Keratinocyte (primary cell): ENCODE results near the gene FOXE1. TPM values are rescaled to one million over a fixed set of nuclear protein-coding genes. Genes with fewer than 3 reads are reported as not detected.

Experiments used
- DNase-seq: peaks from one replicate; pipeline ENCODE4 v3.0.0-alpha.2; 2011; ENCODE audit warnings: low read depth, missing footprints, low spot score
- FAIRE-seq: peaks from 2 replicates; lab custom pipeline; 2011; peaks lifted over from hg19 to GRCh38; lab: Jason Lieb, UNC
- H2AFZ ChIP-seq: 2 replicates; pipeline ENCODE4 v1.6.0; 2012; ENCODE audit warnings: low read length, control low read depth, inconsistent platforms; ENCODE audit not compliant: control insufficient read depth
- H3K27ac ChIP-seq: 2 replicates; pipeline ENCODE4 v1.5.1; 2011; ENCODE audit warnings: low read length; ENCODE audit not compliant: control insufficient read depth, insufficient read depth
- H3K27me3 ChIP-seq: 3 replicates; pipeline ENCODE4 v1.6.0; 2011; ENCODE audit warnings: low read length; ENCODE audit not compliant: control insufficient read depth, insufficient read depth; ENCODE audit errors: extremely low read depth
- H3K36me3 ChIP-seq, 2 experiments: 2 replicates in 1 of 2; 3 replicates in 1 of 2; pipeline ENCODE4 v1.5.1; 2011; ENCODE audit warnings: low read length in 2 of 2, mild to moderate bottlenecking in 1 of 2; ENCODE audit not compliant: control insufficient read depth in 2 of 2, insufficient read depth in 2 of 2; ENCODE audit errors: extremely low read depth in 1 of 2
- H3K4me1 ChIP-seq: 3 replicates; pipeline ENCODE4 v1.5.1; 2011; ENCODE audit warnings: low read length; ENCODE audit not compliant: control insufficient read depth, insufficient read depth; ENCODE audit errors: extremely low read depth
- H3K4me2 ChIP-seq: 3 replicates; pipeline ENCODE4 v1.6.0; 2011; ENCODE audit warnings: low read depth, low read length; ENCODE audit not compliant: control insufficient read depth, insufficient read depth; ENCODE audit errors: extremely low read depth
- H3K4me3 ChIP-seq, 3 experiments: fragments of 200-600 bp in 1 of 3; sonication (generic) in 1 of 3; 2 replicates in 2 of 3; 3 replicates in 1 of 3; pipeline ENCODE4 v1.5.1; 2011 to 2016; ENCODE audit warnings: low read length in 3 of 3, mild to moderate bottlenecking in 3 of 3, control low read depth in 2 of 3, inconsistent platforms in 1 of 3, low read depth in 1 of 3, mixed read lengths in 1 of 3, mixed run types in 1 of 3, moderate library complexity in 1 of 3; ENCODE audit not compliant: control insufficient read depth in 2 of 3, insufficient read depth in 2 of 3; ENCODE audit errors: extremely low read depth in 1 of 3
- H3K79me2 ChIP-seq: 2 replicates; pipeline ENCODE4 v1.6.0; 2012; ENCODE audit warnings: low read length; ENCODE audit not compliant: control insufficient read depth, insufficient read depth
- H3K9ac ChIP-seq: 3 replicates; pipeline ENCODE4 v1.6.0; 2011; ENCODE audit warnings: low read length; ENCODE audit not compliant: control insufficient read depth, insufficient read depth; ENCODE audit errors: extremely low read depth
- H3K9me1 ChIP-seq: 3 replicates; pipeline ENCODE4 v1.6.0; 2011; ENCODE audit warnings: low read length; ENCODE audit not compliant: control insufficient read depth, insufficient read depth; ENCODE audit errors: extremely low read depth
- H3K9me3 ChIP-seq: 2 replicates; pipeline ENCODE4 v1.5.1; 2012; ENCODE audit warnings: low read depth, low read length; ENCODE audit not compliant: control insufficient read depth
- H4K20me1 ChIP-seq: 3 replicates; pipeline ENCODE4 v1.6.0; 2011; ENCODE audit warnings: low read length; ENCODE audit not compliant: control insufficient read depth, insufficient read depth; ENCODE audit errors: extremely low read depth
- CTCF ChIP-seq, 3 experiments: IDR thresholded peaks in 1 of 3; conservative IDR thresholded peaks in 1 of 3; optimal IDR thresholded peaks in 1 of 3; 2 replicates in 2 of 3; 3 replicates in 1 of 3; pipeline versions ENCODE3 to v1.5.1; 2011; ENCODE audit warnings: low read length in 3 of 3, mild to moderate bottlenecking in 3 of 3, moderate library complexity in 2 of 3, control low read depth in 1 of 3, inconsistent platforms in 1 of 3; ENCODE audit not compliant: insufficient read depth in 2 of 3; ENCODE audit errors: extremely low read depth in 1 of 3
- EZH2 ChIP-seq: IDR thresholded peaks from one replicate; pipeline ENCODE4 v1.6.1; 2012; ENCODE audit warnings: inconsistent platforms, mild to moderate bottlenecking, low read length, moderate library complexity
- dilution Hi-C: fragments of 300-500 bp; cut with MboI; formaldehyde crosslinking; loops from one replicate; pipeline ENCODE4 v1.7.0; 2020; ENCODE audit warnings: low sequenced_read_pairs; ENCODE audit not compliant: extremely low pct_ligation_motif_present
- polyA plus RNA-seq, 5 experiments: library from polyadenylated mRNA; depleted of rRNA in 3 of 5; stranded (reverse) in 3 of 5; stranded (forward) in 1 of 5; unstranded in 1 of 5; fragments of >200 nt; gene quantifications; 1 replicate in 1 of 5; 2 replicates in 3 of 5; 3 replicates in 1 of 5; pipeline versions ENCODE4 v1.2.1 to v1.2.3, GENCODE V29; 2011 to 2012; ENCODE audit warnings: missing spikeins in 2 of 5, low read depth in 1 of 5, low replicate concordance in 1 of 5

Gene FOXE1
- polyA plus RNA-seq, 1 donor (not counting 4 experiments of a cell fraction or from before 2014, with no cell fraction given), result 0.97 TPM

- Histone ChIP-seq H3K9ac (no peak overlapping the region), H4K20me1 (no peaks in the 10 kb centered on the region), H3K4me1 (peaks cover 22% of the 10 kb centered on the region), H3K79me2 (no peaks in the 10 kb centered on the region), H3K4me3 (no peak overlapping the region), H2AFZ (no peak overlapping the region), H3K27me3 (peaks cover 6% of the 10 kb centered on the region), H3K9me3 (no peaks in the 10 kb centered on the region), H3K27ac (no peak overlapping the region), H3K4me2 (no peak overlapping the region), H3K36me3 (no peaks in the 10 kb centered on the region), H3K9me1 (no peaks in the 10 kb centered on the region)
- TF ChIP-seq CTCF (optimal IDR thresholded peaks at IDR 0.05 in 1 of 3, IDR thresholded peaks at IDR 0.05 in 1 of 3, conservative IDR thresholded peaks at IDR 0.05 in 1 of 3; ENCODE audit: extremely low read depth in 1 of 3, insufficient read depth in 2 of 3, low read length in 3 of 3), result no peak
- TF ChIP-seq EZH2, result no peak
- dilution Hi-C loops, result loop anchor here (10.0 kb wide), 1 partner anchor 94 kb away; no protein-coding TSS in a partner anchor
- no peak for FAIRE-seq
- DNase-seq, result no peak
Measured at GRCh38 chr9:97858826-97859225, 5.8 kb downstream of the FOXE1 start.

DNA sequence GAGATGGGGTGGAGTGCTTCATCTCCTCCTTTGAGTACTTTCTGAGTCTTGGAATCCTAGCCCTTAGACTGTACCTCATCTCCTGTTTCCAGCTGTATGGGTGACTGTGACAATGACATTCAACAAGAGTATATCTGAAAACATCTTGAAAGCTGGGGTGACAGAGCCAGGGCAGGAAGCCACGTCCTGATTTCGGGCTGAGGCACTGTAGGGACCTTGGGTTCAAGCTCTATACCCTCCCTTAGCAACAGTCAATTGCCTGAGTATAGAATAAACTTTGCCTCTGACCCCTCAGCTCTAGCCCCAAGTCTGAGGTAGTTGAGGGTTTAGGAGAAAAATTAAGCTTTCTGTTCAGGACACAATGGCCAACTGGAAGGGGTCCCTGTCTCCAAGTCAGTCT lies 6.3 kb downstream of the FOXE1 start:
- no peaks in the 10 kb centered on the region for H3K9me3 ChIP-seq
- no peak for FAIRE-seq
- H4K20me1 ChIP-seq, result no peaks in the 10 kb centered on the region
- H3K27me3 ChIP-seq, result peaks cover 6% of the 10 kb centered on the region
- H3K27ac ChIP-seq, result no peak overlapping the region
- no peak overlapping the region for H3K4me2 ChIP-seq
- no peaks in the 10 kb centered on the region for H3K79me2 ChIP-seq
- H2AFZ ChIP-seq, result no peak overlapping the region
- dilution Hi-C loops, result loop anchor here (10.0 kb wide), 1 partner anchor 95 kb away; no protein-coding TSS in a partner anchor
- H3K9me1 ChIP-seq, result no peaks in the 10 kb centered on the region
- TF ChIP-seq EZH2 (no peak), CTCF (optimal IDR thresholded peaks at IDR 0.05 in 1 of 3, IDR thresholded peaks at IDR 0.05 in 1 of 3, conservative IDR thresholded peaks at IDR 0.05 in 1 of 3; ENCODE audit: extremely low read depth in 1 of 3, insufficient read depth in 2 of 3, low read length in 3 of 3) (no peak)
- DNase-seq, result no peak
- H3K4me3 ChIP-seq, result no peak overlapping the region
- no peaks in the 10 kb centered on the region for H3K36me3 ChIP-seq
- H3K4me1 ChIP-seq, result peaks cover 28% of the 10 kb centered on the region
- no peak overlapping the region for H3K9ac ChIP-seq
